Measurements from ENCODE around the gene MANBA. TPM values are rescaled to one million over a fixed set of nuclear protein-coding genes. Genes with fewer than 3 reads are reported as not detected.

The MANBA gene
- total RNA-seq, 4 donors from 2014 or later, result 10.4 to 21.7 (median 15.1) TPM

- TF ChIP-seq CTCF (IDR thresholded peaks at IDR 0.05), result no peak
- no peak for TF ChIP-seq POLR2A (IDR thresholded peaks at IDR 0.05)
- 50 to 76% methylated on average over 8 to 9 of the region's 9 CpGs for WGBS, 2 donors
- no peaks in the 10 kb centered on the region for H3K27me3 ChIP-seq
- peaks cover 0 to 26% (median 6%) of the 10 kb centered on the region in 3 donors for H3K4me1 ChIP-seq
- DNase-seq, result no peak
- intact Hi-C loops (cut with DNase I), result loop anchor here (5.0 kb wide), 1 partner anchor 391 kb away; no protein-coding TSS in a partner anchor
- H3K4me3 ChIP-seq, result no peak overlapping the region
- peaks cover 9 to 59% (median 17%) of the 10 kb centered on the region in 3 donors for H3K36me3 ChIP-seq
- H3K27ac ChIP-seq, result peak overlapping the region in 1 of 4 donors; percentile 31
- no peaks in the 10 kb centered on the region for H3K9me3 ChIP-seq
Observed at GRCh38 chr4:102616636-102617035, 144.1 kb downstream of the MANBA start.

GRCh38 chr4:102614801-102615200 is 146.0 kb downstream of the MANBA start:
- TF ChIP-seq CTCF (IDR thresholded peaks at IDR 0.05) (no peak), POLR2A (IDR thresholded peaks at IDR 0.05) (no peak)
- Histone ChIP-seq H3K4me3 (peak overlapping the region in 1 of 4 donors; percentile 20), H3K4me1 (peaks cover 0 to 25% (median 6%) of the 10 kb centered on the region in 3 donors), H3K9me3 (no peaks in the 10 kb centered on the region), H3K36me3 (peaks cover 12 to 78% (median 24%) of the 10 kb centered on the region in 3 donors), H3K27ac (peak overlapping the region in 2 of 4 donors; percentile 27 to 46), H3K27me3 (no peaks in the 10 kb centered on the region)
- intact Hi-C loops (cut with DNase I), result loop anchor here (5.0 kb wide), 1 partner anchor 392 kb away; no protein-coding TSS in a partner anchor
- WGBS, 2 donors, result 68 to 75% methylated on average over 9 of the region's 9 CpGs
- DNase-seq, result no peak

GRCh38 chr4:102612824-102613366 is 147.9 kb downstream of the MANBA start:
- TF ChIP-seq CTCF (IDR thresholded peaks at IDR 0.05), result no peak
- TF ChIP-seq POLR2A (IDR thresholded peaks at IDR 0.05), result no peak
- peaks cover 0 to 25% (median 6%) of the 10 kb centered on the region in 3 donors for H3K4me1 ChIP-seq
- no peak overlapping the region for H3K4me3 ChIP-seq
- DNase-seq, result no peak
- WGBS, 2 donors, result 28 to 37% methylated on average over 11 of the region's 11 CpGs
- intact Hi-C loops (cut with DNase I), result no loop called here
- peak overlapping the region; percentile 52 to 83 (median 76) for H3K27ac ChIP-seq
- no peaks in the 10 kb centered on the region for H3K27me3 ChIP-seq
- H3K9me3 ChIP-seq, result no peaks in the 10 kb centered on the region
- peaks cover 12 to 97% (median 24%) of the 10 kb centered on the region in 3 donors for H3K36me3 ChIP-seq

- WGBS, 2 donors, result 28 to 42% methylated on average over 2 of the region's 2 CpGs
- peak overlapping the region; percentile 52 to 83 (median 76) for H3K27ac ChIP-seq
- no peaks in the 10 kb centered on the region for H3K9me3 ChIP-seq
- H3K36me3 ChIP-seq, result peaks cover 16 to 100% (median 27%) of the 10 kb centered on the region in 3 donors
- no peak for DNase-seq
- TF ChIP-seq POLR2A (IDR thresholded peaks at IDR 0.05) (no peak), CTCF (IDR thresholded peaks at IDR 0.05) (no peak)
- H3K4me1 ChIP-seq, result peaks cover 0 to 25% (median 6%) of the 10 kb centered on the region in 3 donors
- H3K4me3 ChIP-seq, result no peak overlapping the region
- intact Hi-C loops (cut with DNase I), result no loop called here
- no peaks in the 10 kb centered on the region for H3K27me3 ChIP-seq
Observed at GRCh38 chr4:102612210-102612609, 148.6 kb downstream of the MANBA start.

- no peak for TF ChIP-seq CTCF (IDR thresholded peaks at IDR 0.05)
- no peak for TF ChIP-seq POLR2A (IDR thresholded peaks at IDR 0.05)
- intact Hi-C loops (cut with DNase I), result no loop called here
- no peaks in the 10 kb centered on the region for H3K27me3 ChIP-seq
- WGBS, 2 donors, result 92 to 100% methylated on average over 3 of the region's 3 CpGs
- no peak overlapping the region for H3K27ac ChIP-seq
- no peak overlapping the region for H3K4me3 ChIP-seq
- DNase-seq, result no peak
- H3K36me3 ChIP-seq, result peaks cover 21 to 99% (median 23%) of the 10 kb centered on the region in 3 donors
- peaks cover 0 to 25% (median 6%) of the 10 kb centered on the region in 3 donors for H3K4me1 ChIP-seq
- H3K9me3 ChIP-seq, result no peaks in the 10 kb centered on the region
Observed at GRCh38 chr4:102610476-102610875, 150.3 kb downstream of the MANBA start.

All from esophagus squamous epithelium (tissue), 5 donors.